H9 (cell line): ENCODE results near the gene OSM. TPM values are rescaled to one million over a fixed set of nuclear protein-coding genes. Genes with fewer than 3 reads are reported as not detected.

Experiments used
- DNase-seq: peaks from one replicate; pipeline ENCODE4 v3.0.0-alpha.2; 2017
- H2AFZ ChIP-seq: one replicate; pipeline ENCODE4 v1.6.1; 2013; ENCODE audit warnings: mild to moderate bottlenecking, low read length, control low read depth, moderate library complexity
- H2AK5ac ChIP-seq: 2 replicates; pipeline ENCODE4 v1.6.1; 2013; ENCODE audit warnings: low read length, control low read depth, mixed read lengths; ENCODE audit not compliant: insufficient read length
- H2BK120ac ChIP-seq: one replicate; pipeline ENCODE4 v1.6.1; 2013; ENCODE audit warnings: low read depth, mild to moderate bottlenecking, low read length, control low read depth, inconsistent platforms; ENCODE audit not compliant: poor library complexity, severe bottlenecking
- H2BK12ac ChIP-seq: 2 replicates; pipeline ENCODE4 v1.6.1; 2013; ENCODE audit warnings: low read length, control low read depth, mixed read lengths, low read depth; ENCODE audit not compliant: insufficient read length
- H2BK15ac ChIP-seq: 2 replicates; pipeline ENCODE4 v1.6.1; 2013; ENCODE audit warnings: low read depth, low read length, control low read depth
- H2BK20ac ChIP-seq: one replicate; pipeline ENCODE4 v1.6.1; 2013; ENCODE audit warnings: low read depth, mild to moderate bottlenecking, low read length, control low read depth, inconsistent platforms; ENCODE audit not compliant: poor library complexity, severe bottlenecking
- H2BK5ac ChIP-seq: 2 replicates; pipeline ENCODE4 v1.6.1; 2013; ENCODE audit warnings: low read length, control low read depth, mixed read lengths; ENCODE audit not compliant: insufficient read length
- H3K14ac ChIP-seq: 2 replicates; pipeline ENCODE4 v1.6.1; 2013; ENCODE audit warnings: low read length, control low read depth; ENCODE audit not compliant: insufficient read depth
- H3K18ac ChIP-seq: 2 replicates; pipeline ENCODE4 v1.6.1; 2013; ENCODE audit warnings: low read depth, mild to moderate bottlenecking, mixed read lengths, low read length, control low read depth; ENCODE audit not compliant: insufficient read length
- H3K23ac ChIP-seq: 2 replicates; pipeline ENCODE4 v1.6.1; 2013; ENCODE audit warnings: low read length, control low read depth, mixed read lengths, low read depth; ENCODE audit not compliant: insufficient read length
- H3K23me2 ChIP-seq: 2 replicates; pipeline ENCODE4 v1.6.1; 2013; ENCODE audit warnings: low read depth, mild to moderate bottlenecking, mixed read lengths, low read length, control low read depth; ENCODE audit not compliant: insufficient read length, poor library complexity, severe bottlenecking
- H3K27ac ChIP-seq: 2 replicates; pipeline ENCODE4 v1.5.1; 2013; ENCODE audit warnings: low read length, control low read depth, mixed read lengths, low read depth; ENCODE audit not compliant: insufficient read length
- H3K27me3 ChIP-seq: 2 replicates; pipeline ENCODE4 v1.6.1; 2013; ENCODE audit warnings: low read length, control low read depth, inconsistent platforms; ENCODE audit not compliant: insufficient read depth
- H3K4ac ChIP-seq: 2 replicates; pipeline ENCODE4 v1.6.1; 2013; ENCODE audit warnings: low read depth, mild to moderate bottlenecking, control low read depth, inconsistent platforms, low read length, moderate library complexity
- H3K4me1 ChIP-seq: 2 replicates; pipeline ENCODE4 v1.6.1; 2013; ENCODE audit warnings: low read length, control low read depth, inconsistent platforms; ENCODE audit not compliant: insufficient read depth
- H3K4me2 ChIP-seq: 2 replicates; pipeline ENCODE4 v1.6.1; 2013; ENCODE audit warnings: low read length, control low read depth, mixed read lengths; ENCODE audit not compliant: insufficient read length, insufficient read depth
- H3K56ac ChIP-seq: 2 replicates; pipeline ENCODE4 v1.6.1; 2013; ENCODE audit warnings: low read depth, mild to moderate bottlenecking, mixed read lengths, low read length, control low read depth; ENCODE audit not compliant: insufficient read length
- H3K79me1 ChIP-seq: 2 replicates; pipeline ENCODE4 v1.6.1; 2013; ENCODE audit warnings: low read depth, mild to moderate bottlenecking, moderate library complexity, low read length, control low read depth, inconsistent platforms; ENCODE audit not compliant: insufficient read depth, poor library complexity, severe bottlenecking
- H3K79me2 ChIP-seq: 2 replicates; pipeline ENCODE4 v1.6.1; 2013; ENCODE audit warnings: low read length, control low read depth, inconsistent platforms; ENCODE audit not compliant: insufficient read depth
- H3K9ac ChIP-seq: 2 replicates; pipeline ENCODE4 v1.6.1; 2013; ENCODE audit warnings: low read length, control low read depth, mixed read lengths; ENCODE audit not compliant: insufficient read length; ENCODE audit errors: extremely low read depth
- H3K9me3 ChIP-seq: one replicate; pipeline ENCODE4 v1.6.1; 2013; ENCODE audit warnings: low read depth, low read length, inconsistent platforms; ENCODE audit not compliant: control insufficient read depth
- H3T11ph ChIP-seq: one replicate; pipeline ENCODE4 v1.6.1; 2013; ENCODE audit warnings: mild to moderate bottlenecking, low read length, control low read depth, inconsistent platforms
- H4K20me1 ChIP-seq: one replicate; pipeline ENCODE4 v1.6.1; 2013; ENCODE audit not compliant: control insufficient read depth, insufficient read length, insufficient read depth
- H4K5ac ChIP-seq: 2 replicates; pipeline ENCODE4 v1.6.1; 2013; ENCODE audit warnings: low read depth, mild to moderate bottlenecking, mixed read lengths, low read length, control low read depth; ENCODE audit not compliant: insufficient read length
- H4K8ac ChIP-seq: replicated peaks from 2 replicates; pipeline ENCODE4 v1.6.1; 2013; ENCODE audit warnings: low read length, control low read depth, mixed read lengths, low read depth; ENCODE audit not compliant: insufficient read length
- H4K91ac ChIP-seq: 2 replicates; pipeline ENCODE4 v1.6.1; 2013; ENCODE audit warnings: low read depth, mild to moderate bottlenecking, moderate library complexity, mixed read lengths, low read length, control low read depth; ENCODE audit not compliant: insufficient read length
- H3K27ac Mint-ChIP-seq, 3 experiments: 2 replicates in 2 of 3; 3 replicates in 1 of 3; pipeline ENCODE4 v1.8.0; 2020 to 2021; ENCODE audit warnings: mixed read lengths in 3 of 3, mild to moderate bottlenecking in 1 of 3, moderate library complexity in 1 of 3
- H3K27me3 Mint-ChIP-seq: 2 replicates; pipeline ENCODE4 v1.8.0; 2021; ENCODE audit warnings: low read depth, mild to moderate bottlenecking, moderate library complexity, mixed read lengths
- H3K36me3 Mint-ChIP-seq, 3 experiments: 2 replicates in 2 of 3; 3 replicates in 1 of 3; pipeline ENCODE4 v1.8.0; 2020 to 2021; ENCODE audit warnings: low read depth in 3 of 3, mixed read lengths in 3 of 3; ENCODE audit not compliant: insufficient read depth in 1 of 3
- H3K4me1 Mint-ChIP-seq, 2 experiments: 2 replicates each; pipeline ENCODE4 v1.8.0; 2020; ENCODE audit warnings: mixed read lengths in 2 of 2
- H3K4me3 Mint-ChIP-seq, 2 experiments: 2 replicates in 1 of 2; 3 replicates in 1 of 2; pipeline ENCODE4 v1.8.0; 2020 to 2021; ENCODE audit warnings: mild to moderate bottlenecking in 2 of 2, mixed read lengths in 2 of 2, moderate library complexity in 1 of 2
- H3K9me3 Mint-ChIP-seq, 2 experiments: 2 replicates in 1 of 2; 3 replicates in 1 of 2; pipeline ENCODE4 v1.8.0; 2020; ENCODE audit warnings: mild to moderate bottlenecking in 2 of 2, mixed read lengths in 2 of 2, moderate library complexity in 1 of 2
- CTCF ChIP-seq: fragments of 200-600 bp; sonication (generic); conservative IDR thresholded peaks from 3 replicates; pipeline ENCODE4 v1.8.0; 2021; ENCODE audit warnings: antibody characterized with exemption, mild to moderate bottlenecking
- WGBS: extraction: QIAGEN DNeasy Blood & Tissue Kit; methylation state at CpG from one replicate; pipeline ENCODE4 v1.1.7; 2013; ENCODE audit warnings: missing lambda C conversion rate, low lambda C conversion rate, mixed read lengths; ENCODE audit not compliant: insufficient read length; ENCODE audit errors: extremely low coverage; 5-methylcytosine and 5-hydroxymethylcytosine counted together
- total RNA-seq: library from RNA; stranded (reverse); gene quantifications from 2 replicates; pipeline ENCODE4 v1.2.1, GENCODE V29; 2021

The OSM gene
- total RNA-seq, 1 experiment from 2014 or later, result not detected

GRCh38 chr22:30226192-30226832 lies 40.3 kb downstream of the OSM start:
- Mint-ChIP-seq H3K9me3 (no peaks in the 10 kb centered on the region), H3K36me3 (no peaks in the 10 kb centered on the region), H3K27me3 (peaks cover 3% of the 10 kb centered on the region; the same call in 1 of the 2 replicates), H3K4me1 (peaks cover 12 to 15% of the 10 kb centered on the region in 2 experiments), H3K27ac (no peak overlapping the region), H3K4me3 (no peak overlapping the region)
- no peaks in the 10 kb centered on the region for H3K79me2 ChIP-seq
- H3K79me1 ChIP-seq, result no peaks in the 10 kb centered on the region
- H2BK12ac ChIP-seq, result no peak overlapping the region
- no peaks in the 10 kb centered on the region for H3K9me3 ChIP-seq
- H3K23me2 ChIP-seq, result no peaks in the 10 kb centered on the region
- no CpG with 5 or more reads among the region's 11 CpGs for WGBS
- H3K56ac ChIP-seq, result no peak overlapping the region
- no peak overlapping the region for H3K4ac ChIP-seq
- no peak overlapping the region for H2BK20ac ChIP-seq
- no peak overlapping the region for H3K14ac ChIP-seq
- no peak overlapping the region for H3K4me2 ChIP-seq
- H2BK5ac ChIP-seq, result no peak overlapping the region
- H3K18ac ChIP-seq, result no peak overlapping the region
- H3K9ac ChIP-seq, result no peak overlapping the region
- no peak overlapping the region for H3K27ac ChIP-seq
- no peaks in the 10 kb centered on the region for H3K27me3 ChIP-seq
- H3T11ph ChIP-seq, result no peak overlapping the region
- no peak overlapping the region for H2BK120ac ChIP-seq
- DNase-seq, result no peak
- H4K91ac ChIP-seq, result no peak overlapping the region
- no peaks in the 10 kb centered on the region for H4K20me1 ChIP-seq
- no peak for TF ChIP-seq CTCF
- H2AK5ac ChIP-seq, result no peak overlapping the region
- no peak overlapping the region for H4K5ac ChIP-seq
- H2AFZ ChIP-seq, result no peak overlapping the region
- H3K4me1 ChIP-seq, result peaks cover 2% of the 10 kb centered on the region; the same call in 1 of the 2 replicates
- H3K23ac ChIP-seq, result no peak overlapping the region
- H2BK15ac ChIP-seq, result no peak overlapping the region
- no peak overlapping the region for H4K8ac ChIP-seq
